GM21367 (cell line): ENCODE results near the gene PCDHB9.
"Not testable (repeated sequence)": the region's sequence is repeated elsewhere in the genome, so short reads cannot be mapped to it uniquely, and the experiment has no call there.

Source experiments
- ATAC-seq: cut with Tn5 transposase; IDR thresholded peaks from one replicate; pipeline ENCODE4 v1.9.1; 2021; ENCODE audit not compliant: unreplicated experiment

PCDHB9 gene

DNA sequence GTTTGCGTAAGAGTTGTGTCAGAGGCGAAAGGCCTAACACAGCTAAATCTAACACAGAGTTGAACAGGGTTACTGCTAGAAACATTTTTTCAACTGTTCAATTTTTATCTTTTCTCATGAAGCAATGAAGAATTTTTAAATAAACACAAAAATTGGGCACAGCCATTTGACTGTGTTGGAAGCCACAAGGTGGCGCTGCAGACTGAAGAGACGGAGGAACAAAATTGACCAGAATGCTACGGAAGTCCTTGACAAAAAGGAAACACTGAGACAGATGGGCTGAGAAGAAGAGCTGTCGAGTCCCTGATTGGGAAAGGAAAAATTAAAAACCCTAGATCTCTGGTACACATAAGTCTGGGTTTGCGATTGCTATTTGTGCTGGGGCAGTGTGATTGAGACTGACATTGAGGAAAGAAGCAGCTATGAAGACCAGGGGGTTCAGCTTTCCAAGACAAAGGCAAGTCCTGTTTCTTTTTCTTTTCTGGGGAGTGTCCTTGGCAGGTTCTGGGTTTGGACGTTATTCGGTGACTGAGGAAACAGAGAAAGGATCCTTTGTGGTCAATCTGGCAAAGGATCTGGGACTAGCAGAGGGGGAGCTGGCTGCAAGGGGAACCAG, at the start of gene PCDHB9:
TSS of gene PCDHB9 (plus strand) at position 265 of the 616 bp plus-strand sequence. CDS start at position 423, 158 bp downstream.
- ATAC-seq, result no peak

- ATAC-seq, result not testable (repeated sequence)
Observed at GRCh38 chr5:141137346-141137745, 49.6 kb upstream of the PCDHB9 start.

GRCh38 chr5:141149812-141150211, 37.1 kb upstream of the PCDHB9 start, which contains the start of gene PCDHB6:
PCDHB6 (plus strand) TSS chr5:141150057; CDS start chr5:141150258, 201 bp downstream.
- no peak for ATAC-seq

GRCh38 chr5:141150224-141150992, 36.6 kb upstream of the PCDHB9 start:
- no peak for ATAC-seq

- no peak for ATAC-seq
Observed at GRCh38 chr5:141150993-141151325, 36.0 kb upstream of the PCDHB9 start.

DNA sequence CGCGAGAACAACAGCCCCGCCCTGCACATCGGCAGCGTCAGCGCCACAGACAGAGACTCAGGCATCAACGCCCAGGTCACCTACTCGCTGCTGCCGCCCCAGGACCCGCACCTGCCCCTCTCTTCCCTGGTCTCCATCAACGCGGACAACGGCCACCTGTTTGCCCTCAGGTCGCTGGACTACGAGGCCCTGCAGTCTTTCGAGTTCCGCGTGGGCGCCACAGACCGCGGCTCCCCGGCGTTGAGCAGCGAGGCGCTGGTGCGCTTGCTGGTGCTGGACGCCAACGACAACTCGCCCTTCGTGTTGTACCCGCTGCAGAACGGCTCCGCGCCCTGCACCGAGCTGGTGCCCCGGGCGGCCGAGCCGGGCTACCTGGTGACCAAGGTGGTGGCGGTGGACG, 35.3 kb upstream of the PCDHB9 start:
- ATAC-seq, result not testable (repeated sequence)

- ATAC-seq, result not testable (repeated sequence)
Observed at GRCh38 chr5:141152096-141152495, 34.9 kb upstream of the PCDHB9 start.

DNA sequence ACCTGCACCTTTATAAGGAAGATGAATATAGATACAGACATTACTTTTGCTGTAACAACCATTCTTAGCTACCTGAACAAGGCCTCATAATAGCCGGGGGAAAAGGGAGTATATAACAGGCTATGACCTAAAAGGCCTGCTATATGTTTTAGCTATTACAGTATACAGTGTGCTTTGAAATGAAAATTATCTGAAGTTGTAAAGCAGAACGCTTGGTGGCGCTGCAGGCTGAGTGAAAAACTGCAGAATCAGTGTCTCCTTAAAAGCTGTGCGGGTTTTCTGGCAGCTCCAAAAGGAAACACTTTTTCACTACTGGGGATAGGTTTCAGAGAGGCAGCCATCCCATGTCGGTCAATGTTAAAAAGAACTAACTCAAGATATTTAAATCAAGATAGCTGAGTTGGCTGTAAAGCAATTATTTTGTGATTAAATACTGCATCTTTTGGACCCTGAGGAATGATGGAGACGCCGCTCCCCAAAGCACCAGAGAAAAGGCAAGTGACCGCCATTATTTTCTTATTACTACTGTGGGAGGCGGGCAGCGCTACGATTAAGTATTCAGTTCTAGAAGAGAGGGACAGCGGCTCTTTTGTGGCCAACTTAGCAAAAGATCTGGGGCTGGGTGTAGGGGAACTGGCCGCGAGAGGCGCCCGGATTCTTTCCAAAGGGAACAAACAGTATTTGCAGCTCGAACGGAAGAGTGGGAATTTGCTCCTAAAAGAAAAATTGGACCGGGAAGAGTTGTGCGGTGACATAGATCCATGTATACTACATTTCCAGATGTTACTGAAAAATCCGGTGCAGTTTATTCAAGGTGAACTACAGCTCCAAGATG, 31.2 kb upstream of the PCDHB9 start:
- ATAC-seq, result no peak

GRCh38 chr5:141157356-141157755, 29.6 kb upstream of the PCDHB9 start:
- not testable (repeated sequence) for ATAC-seq

DNA sequence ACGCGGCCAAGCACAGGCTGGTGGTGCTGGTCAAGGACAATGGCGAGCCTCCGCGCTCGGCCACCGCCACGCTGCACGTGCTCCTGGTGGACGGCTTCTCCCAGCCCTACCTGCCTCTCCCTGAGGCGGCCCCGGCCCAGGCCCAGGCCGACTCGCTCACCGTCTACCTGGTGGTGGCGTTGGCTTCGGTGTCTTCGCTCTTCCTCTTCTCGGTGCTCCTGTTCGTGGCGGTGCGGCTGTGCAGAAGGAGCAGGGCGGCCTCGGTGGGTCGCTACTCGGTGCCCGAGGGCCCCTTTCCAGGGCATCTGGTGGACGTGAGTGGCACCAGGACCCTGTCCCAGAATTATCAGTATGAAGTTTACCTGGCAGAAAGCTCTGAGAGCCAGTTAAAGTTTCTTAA, 29.1 kb upstream of the PCDHB9 start:
- ATAC-seq, result not testable (repeated sequence)

GRCh38 chr5:141172381-141173204, 14.4 kb upstream of the PCDHB9 start, which contains the start of gene PCDHB7:
PCDHB7 (plus strand) TSS chr5:141172644; CDS start chr5:141172836, 192 bp downstream.
- no peak for ATAC-seq

GRCh38 chr5:141174291-141175104, 12.5 kb upstream of the PCDHB9 start:
- ATAC-seq, result not testable (repeated sequence)

DNA sequence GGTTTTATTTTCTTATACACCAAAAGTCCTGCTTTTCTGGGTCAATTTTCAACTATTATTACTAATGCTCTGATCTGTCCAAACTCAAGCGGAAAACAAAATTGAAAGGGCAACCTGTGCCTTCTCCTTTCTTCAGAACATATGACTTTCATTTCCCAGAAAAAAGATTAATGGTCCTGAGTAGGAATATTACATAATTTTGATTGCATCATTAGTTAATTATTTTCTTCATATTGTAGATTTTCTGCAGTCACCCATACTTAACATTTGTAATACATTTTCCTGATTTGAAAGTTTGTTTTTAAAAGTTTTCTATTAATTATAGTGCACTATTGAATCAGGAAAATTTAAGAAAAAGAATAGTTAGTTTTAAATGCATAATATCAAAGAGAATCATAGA, 11.0 kb upstream of the PCDHB9 start:
- no peak for ATAC-seq

DNA sequence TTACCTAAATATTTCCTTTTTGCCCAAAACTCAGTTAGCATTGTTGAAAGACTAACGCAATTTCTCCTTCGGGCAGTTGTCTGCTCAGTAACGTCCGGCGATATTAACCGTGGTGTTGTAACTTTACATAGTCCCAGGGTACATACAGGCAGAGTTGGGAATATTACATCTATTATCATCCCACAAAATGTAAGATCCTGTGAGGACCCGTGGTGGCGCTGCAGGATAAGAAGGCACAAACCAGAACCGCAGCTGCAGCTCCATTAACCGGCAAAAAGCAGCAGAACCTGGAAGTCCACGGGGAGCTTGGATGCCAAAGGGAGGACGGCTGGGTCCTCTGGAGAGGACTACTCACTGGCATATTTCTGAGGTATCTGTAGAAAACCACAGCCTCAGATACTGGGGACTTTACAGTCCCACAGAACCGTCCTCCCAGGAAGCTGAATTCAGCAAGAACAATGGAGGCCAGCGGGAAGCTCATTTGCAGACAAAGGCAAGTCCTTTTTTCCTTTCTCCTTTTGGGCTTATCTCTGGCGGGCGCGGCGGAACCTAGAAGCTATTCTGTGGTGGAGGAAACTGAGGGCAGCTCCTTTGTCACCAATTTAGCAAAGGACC, 9.3 kb upstream of the PCDHB9 start, which contains the start of gene PCDHB8:
TSS of gene PCDHB8 (plus strand) at position 214 of the 615 bp plus-strand sequence. CDS start at position 459, 245 bp downstream.
- not testable (repeated sequence) for ATAC-seq

DNA sequence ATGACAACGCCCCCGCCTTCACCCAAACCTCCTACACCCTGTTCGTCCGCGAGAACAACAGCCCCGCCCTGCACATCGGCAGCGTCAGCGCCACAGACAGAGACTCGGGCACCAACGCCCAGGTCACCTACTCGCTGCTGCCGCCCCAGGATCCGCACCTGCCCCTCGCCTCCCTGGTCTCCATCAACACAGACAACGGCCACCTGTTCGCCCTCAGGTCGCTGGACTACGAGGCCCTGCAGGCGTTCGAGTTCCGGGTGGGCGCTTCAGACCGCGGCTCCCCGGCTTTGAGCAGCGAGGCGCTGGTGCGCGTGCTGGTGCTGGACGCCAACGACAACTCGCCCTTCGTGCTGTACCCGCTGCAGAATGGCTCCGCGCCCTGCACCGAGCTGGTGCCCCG, 7.6 kb upstream of the PCDHB9 start:
- not testable (repeated sequence) for ATAC-seq

- ATAC-seq, result not testable (repeated sequence)
Observed at GRCh38 chr5:141179876-141180275, 7.1 kb upstream of the PCDHB9 start.

GRCh38 chr5:141180313-141180712, 6.6 kb upstream of the PCDHB9 start:
- ATAC-seq, result no peak

DNA sequence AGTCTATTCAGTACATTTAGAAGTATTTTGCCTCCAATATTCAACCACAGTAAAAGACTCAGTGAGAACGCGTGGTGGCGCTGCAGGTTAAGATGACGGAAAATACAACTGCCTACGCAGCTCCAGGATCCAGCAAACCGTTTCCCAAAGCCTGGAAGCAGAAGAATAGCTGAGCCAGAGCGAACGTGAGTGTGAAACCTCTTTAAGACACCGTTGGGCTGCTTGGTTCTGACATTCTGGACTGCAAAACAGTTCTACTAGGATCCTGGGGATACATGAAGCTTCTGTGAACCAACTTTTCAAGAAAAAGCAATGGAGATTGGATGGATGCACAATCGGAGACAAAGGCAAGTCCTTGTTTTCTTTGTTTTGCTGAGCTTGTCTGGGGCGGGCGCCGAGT, 4.7 kb upstream of the PCDHB9 start, which contains the start of gene PCDHB16:
TSS of gene PCDHB16 (plus strand) at position 140 of the 400 bp plus-strand sequence. CDS start at position 313, 173 bp downstream.
- ATAC-seq, result no peak
